ENCODE measurements around the gene USP44.

The USP44 gene

GRCh38 chr12:95520816-95521215 lies 30.5 kb downstream of the USP44 start:
- Histone ChIP-seq H3K36me3 (ENCODE audit: low read length) (no peaks in the 10 kb centered on the region), H3K9me3 (ENCODE audit: insufficient read depth, low read length) (no peaks in the 10 kb centered on the region), H2AFZ (ENCODE audit: low read depth, low read length, severe bottlenecking) (no peak overlapping the region), H3K4me3 (ENCODE audit: insufficient read depth, low read length, poor library complexity, severe bottlenecking) (no peak overlapping the region), H3K9ac (ENCODE audit: low read length) (no peak overlapping the region), H3F3A (ENCODE audit: insufficient read depth) (peaks cover 12% of the 10 kb centered on the region; the same call in 1 of the 2 replicates), H3K9me2 (replicated peaks; ENCODE audit: insufficient read depth, low read length) (no peaks in the 10 kb centered on the region), H3K27me3 (ENCODE audit: low read length) (no peaks in the 10 kb centered on the region), H3K79me2 (ENCODE audit: insufficient read depth, low read length) (no peaks in the 10 kb centered on the region), H3K4me2 (ENCODE audit: low read depth, low read length, poor library complexity, severe bottlenecking) (no peak overlapping the region), H4K20me1 (ENCODE audit: low read depth, low read length) (no peaks in the 10 kb centered on the region), H3K27ac (ENCODE audit: low read depth, low read length) (no peak overlapping the region)
- TF ChIP-seq EZH2phosphoT487 (conservative IDR thresholded peaks at IDR 0.05; ENCODE audit: low read length) (no peak), CTCF (IDR thresholded peaks at IDR 0.05; ENCODE audit: insufficient read depth, low read length, poor library complexity, severe bottlenecking) (no peak)

GRCh38 chr12:95518944-95519343 lies 32.3 kb downstream of the USP44 start:
- Histone ChIP-seq H3K27me3 (ENCODE audit: low read length) (no peaks in the 10 kb centered on the region), H3K4me3 (ENCODE audit: insufficient read depth, low read length, poor library complexity, severe bottlenecking) (no peak overlapping the region), H2AFZ (ENCODE audit: low read depth, low read length, severe bottlenecking) (no peak overlapping the region), H3K9me2 (replicated peaks; ENCODE audit: insufficient read depth, low read length) (no peaks in the 10 kb centered on the region), H3K9me3 (ENCODE audit: insufficient read depth, low read length) (no peaks in the 10 kb centered on the region), H3K27ac (ENCODE audit: low read depth, low read length) (no peak overlapping the region), H4K20me1 (ENCODE audit: low read depth, low read length) (no peaks in the 10 kb centered on the region), H3K79me2 (ENCODE audit: insufficient read depth, low read length) (no peaks in the 10 kb centered on the region), H3K9ac (ENCODE audit: low read length) (no peak overlapping the region), H3K36me3 (ENCODE audit: low read length) (peaks cover 5% of the 10 kb centered on the region), H3F3A (ENCODE audit: insufficient read depth) (peaks cover 12% of the 10 kb centered on the region; the same call in 1 of the 2 replicates), H3K4me2 (ENCODE audit: low read depth, low read length, poor library complexity, severe bottlenecking) (no peak overlapping the region)
- TF ChIP-seq CTCF (IDR thresholded peaks at IDR 0.05; ENCODE audit: insufficient read depth, low read length, poor library complexity, severe bottlenecking) = no peak
- no peak for TF ChIP-seq EZH2phosphoT487 (conservative IDR thresholded peaks at IDR 0.05; ENCODE audit: low read length)

- H3F3A ChIP-seq (ENCODE audit: insufficient read depth) = peaks cover 12% of the 10 kb centered on the region; the same call in 1 of the 2 replicates
- H3K9ac ChIP-seq (ENCODE audit: low read length) = no peak overlapping the region
- H3K9me3 ChIP-seq (ENCODE audit: insufficient read depth, low read length) = no peaks in the 10 kb centered on the region
- H2AFZ ChIP-seq (ENCODE audit: low read depth, low read length, severe bottlenecking) = no peak overlapping the region
- no peak for TF ChIP-seq EZH2phosphoT487 (conservative IDR thresholded peaks at IDR 0.05; ENCODE audit: low read length)
- no peak for TF ChIP-seq CTCF (IDR thresholded peaks at IDR 0.05; ENCODE audit: insufficient read depth, low read length, poor library complexity, severe bottlenecking)
- no peaks in the 10 kb centered on the region for H4K20me1 ChIP-seq (ENCODE audit: low read depth, low read length)
- no peaks in the 10 kb centered on the region for H3K27me3 ChIP-seq (ENCODE audit: low read length)
- H3K4me3 ChIP-seq (ENCODE audit: insufficient read depth, low read length, poor library complexity, severe bottlenecking) = no peak overlapping the region
- H3K36me3 ChIP-seq (ENCODE audit: low read length) = peaks cover 15% of the 10 kb centered on the region
- no peaks in the 10 kb centered on the region for H3K79me2 ChIP-seq (ENCODE audit: insufficient read depth, low read length)
- H3K9me2 ChIP-seq (replicated peaks; ENCODE audit: insufficient read depth, low read length) = no peaks in the 10 kb centered on the region
- no peak overlapping the region for H3K4me2 ChIP-seq (ENCODE audit: low read depth, low read length, poor library complexity, severe bottlenecking)
- H3K27ac ChIP-seq (ENCODE audit: low read depth, low read length) = no peak overlapping the region
Observed at GRCh38 chr12:95517246-95517645, 34.0 kb downstream of the USP44 start.

Data from SU-DHL-6 (cell line).